K562 (cell line): Measurements from ENCODE around the gene NSUN6. TPM values are rescaled to one million over a fixed set of nuclear protein-coding genes. Genes with fewer than 3 reads are reported as not detected.

ENCODE experiments used
- ARID2 ChIP-seq: fragments of 450-650 bp; IDR thresholded peaks from 2 replicates; pipeline ENCODE4 v1.6.1; 2017; ENCODE audit warnings: antibody characterized with exemption, mild to moderate bottlenecking
- CBX5 ChIP-seq: IDR thresholded peaks from 2 replicates; pipeline ENCODE4 v1.6.1; 2014; ENCODE audit warnings: low read depth, borderline replicate concordance
- CREM ChIP-seq: IDR thresholded peaks from 2 replicates; pipeline ENCODE4 v1.6.1; 2014; ENCODE audit warnings: antibody characterized with exemption, low read depth
- ELF2 ChIP-seq: fragments of 250-450 bp; sonication (Bioruptor Pico); IDR thresholded peaks from 2 replicates; pipeline ENCODE4 v1.5.0; 2021; ENCODE audit warnings: mild to moderate bottlenecking
- JUND ChIP-seq, 2 experiments: IDR thresholded peaks; 2 replicates in 1 of 2; 3 replicates in 1 of 2; pipeline ENCODE4 v1.6.1; 2011; ENCODE audit warnings: borderline replicate concordance in 2 of 2, low read depth in 2 of 2, low read length in 2 of 2, improper control_type of control experiment in 1 of 2, missing biosample characterization in 1 of 2, missing genetic modification characterization in 1 of 2, missing genetic modification reagents in 1 of 2
- MAFG ChIP-seq: fragments of 450-650 bp; conservative IDR thresholded peaks from 2 replicates; pipeline ENCODE4 v1.6.1; 2016; ENCODE audit warnings: missing genetic modification characterization, missing compliant biosample characterization
- NELFE ChIP-seq: IDR thresholded peaks from 2 replicates; pipeline ENCODE4 v1.6.1; 2011; ENCODE audit warnings: mild to moderate bottlenecking; ENCODE audit not compliant: insufficient read depth, insufficient read length
- NEUROD1 ChIP-seq: fragments of 150-350 bp; IDR thresholded peaks from 2 replicates; pipeline ENCODE4 v1.6.1; 2014; ENCODE audit warnings: borderline replicate concordance, low read length, low read depth; ENCODE audit not compliant: partially characterized antibody
- RBFOX2 ChIP-seq: fragments of 200-400 bp; formaldehyde crosslinking; IDR thresholded peaks from 2 replicates; pipeline ENCODE4 v1.6.1; 2017; ENCODE audit warnings: low read depth, mild to moderate bottlenecking, low read length, moderate library complexity
- RCOR1 ChIP-seq, 2 experiments: IDR thresholded peaks; 2 replicates each; pipeline ENCODE4 v1.6.1; 2012; ENCODE audit warnings: low read depth in 2 of 2, low read length in 2 of 2, borderline replicate concordance in 1 of 2, improper control_type of control experiment in 1 of 2
- SLC30A9 ChIP-seq: fragments of 250-450 bp; sonication (Bioruptor Pico); IDR thresholded peaks from 2 replicates; pipeline ENCODE4 v1.8.0; 2022; ENCODE audit warnings: mild to moderate bottlenecking, moderate library complexity
- TAF9B ChIP-seq: fragments of 450-650 bp; IDR thresholded peaks from 2 replicates; pipeline ENCODE4 v1.6.1; 2018; ENCODE audit warnings: mild to moderate bottlenecking; ENCODE audit not compliant: partially characterized antibody
- ZNF316 ChIP-seq: fragments of 450-650 bp; IDR thresholded peaks from 2 replicates; pipeline ENCODE4 v1.6.1; 2016
- ZNF785 ChIP-seq: fragments of 250-450 bp; sonication (Bioruptor Pico); IDR thresholded peaks from 2 replicates; pipeline ENCODE4 v1.4.0; 2020; ENCODE audit warnings: mild to moderate bottlenecking
- ZSCAN32 ChIP-seq: fragments of 450-650 bp; formaldehyde crosslinking; IDR thresholded peaks from 2 replicates; pipeline ENCODE4 v1.4.0; 2020; ENCODE audit warnings: mild to moderate bottlenecking, moderate library complexity
- polyA plus RNA-seq, 8 experiments: library from polyadenylated mRNA; depleted of rRNA in 4 of 8; stranded (reverse) in 5 of 8; unstranded in 3 of 8; fragments of >200 nt; fragmentation: Nextera tagmentation in 2 of 8; fragmentation: Illumina TruSeq in 1 of 8; extraction: Ambion mirVana in 2 of 8; extraction: Trizol in 1 of 8; gene quantifications; 2 replicates each; pipeline versions ENCODE4 v1.2.1 to v1.2.3, GENCODE V29; 2011 to 2014; ENCODE audit warnings: inconsistent platforms in 1 of 8, missing spikeins in 1 of 8
- total RNA-seq, 7 experiments: library from RNA; depleted of rRNA in 6 of 7; stranded (reverse); fragments of >200 nt in 6 of 7; fragmentation: Illumina TruSeq in 2 of 7; extraction: Trizol in 2 of 7; gene quantifications; 2 replicates each; pipeline versions ENCODE4 v1.2.1 to v1.2.3, GENCODE V29; 2011 to 2021; ENCODE audit warnings: low replicate concordance in 1 of 7
- TF ChIP-seq, protein P1 (sequence below): sonication (generic); formaldehyde crosslinking; IDR thresholded peaks from 2 replicates; pipeline ENCODE4 v1.9.0; 2022; ENCODE audit warnings: mild to moderate bottlenecking, missing genetic modification reagents
- TF ChIP-seq, protein P2 (sequence below), 2 experiments: fragments of 450-650 bp in 1 of 2; sonication (generic) in 1 of 2; formaldehyde crosslinking in 1 of 2; IDR thresholded peaks in 1 of 2; conservative IDR thresholded peaks in 1 of 2; 2 replicates each; pipeline versions ENCODE4 v1.6.1 to v1.8.1; 2016 to 2023; ENCODE audit warnings: mild to moderate bottlenecking in 2 of 2, moderate library complexity in 2 of 2, inconsistent platforms in 1 of 2, missing genetic modification reagents in 1 of 2
- TF ChIP-seq, protein P3 (sequence below): fragments of 250-450 bp; sonication (Bioruptor Pico); IDR thresholded peaks from 2 replicates; pipeline ENCODE4 v1.4.0; 2020

NSUN6 gene
- total and polyA plus RNA-seq, 9 of the 15 experiments (the other 6 are each of a cell fraction or from before 2014, with no cell fraction given) = 12.5 to 33.1 (median 24.2) TPM

DNA sequence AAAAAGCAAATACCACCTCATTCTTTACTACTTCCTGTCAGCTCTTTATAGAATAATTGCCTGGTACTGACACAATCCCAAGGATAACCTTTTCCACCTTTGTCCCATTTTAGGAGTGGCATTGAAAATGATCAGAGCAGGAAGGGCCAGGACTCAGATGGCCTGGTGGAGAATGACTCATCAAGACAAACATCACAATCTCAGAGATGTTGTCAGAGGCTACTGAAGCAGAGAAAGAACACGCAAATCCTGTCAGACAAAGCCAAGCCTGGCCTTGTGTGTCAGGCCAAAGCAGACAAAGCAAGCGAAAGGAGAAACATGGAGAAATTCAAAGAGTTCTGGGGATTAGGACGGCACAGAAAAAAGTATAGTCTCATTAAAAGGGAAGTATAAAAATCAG, 40.9 kb downstream of the NSUN6 start (continued):
- TF ChIP-seq JUND (IDR thresholded peaks at IDR 0.05; ENCODE audit: borderline replicate concordance, low read depth, low read length) (peak; percentile 93), JUND (tag; IDR thresholded peaks at IDR 0.05; ENCODE audit: borderline replicate concordance, low read depth, low read length) (peak; percentile 91), CBX5 (no peak), ARID2 (no peak), NELFE (no peak), ZNF785 (CRISPR knock-in tag) (no peak), NEUROD1 (peak; percentile 18), CREM (peak; percentile 63; the same call in 1 of the 2 replicates), ELF2 (CRISPR knock-in tag) (no peak), ZSCAN32 (no peak), SLC30A9 (CRISPR knock-in tag) (no peak), MAFG (tag) (peak; percentile 52; the same call in 1 of the 2 replicates), TAF9B (no peak), RCOR1 (IDR thresholded peaks at IDR 0.05; ENCODE audit: borderline replicate concordance in 1 of 2, low read depth in 2 of 2, low read length in 2 of 2) (0 out of 4 replicates have a peak, but pooled peaks of 1 of the 2 experiments have one; percentile 8), ZNF316 (0 out of 2 replicates have a peak, but pooled peaks have one; percentile 21), RBFOX2 (no peak)
- TF ChIP-seq, protein P1, sequence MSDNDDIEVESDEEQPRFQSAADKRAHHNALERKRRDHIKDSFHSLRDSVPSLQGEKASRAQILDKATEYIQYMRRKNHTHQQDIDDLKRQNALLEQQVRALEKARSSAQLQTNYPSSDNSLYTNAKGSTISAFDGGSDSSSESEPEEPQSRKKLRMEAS (CRISPR knock-in tag) = no peak
- TF ChIP-seq, protein P2, sequence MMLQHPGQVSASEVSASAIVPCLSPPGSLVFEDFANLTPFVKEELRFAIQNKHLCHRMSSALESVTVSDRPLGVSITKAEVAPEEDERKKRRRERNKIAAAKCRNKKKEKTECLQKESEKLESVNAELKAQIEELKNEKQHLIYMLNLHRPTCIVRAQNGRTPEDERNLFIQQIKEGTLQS (IDR thresholded peaks at IDR 0.05) = peak; percentile 89
- TF ChIP-seq, protein P2 (CRISPR knock-in tag; conservative IDR thresholded peaks at IDR 0.05) = no peak
- TF ChIP-seq, protein P3, sequence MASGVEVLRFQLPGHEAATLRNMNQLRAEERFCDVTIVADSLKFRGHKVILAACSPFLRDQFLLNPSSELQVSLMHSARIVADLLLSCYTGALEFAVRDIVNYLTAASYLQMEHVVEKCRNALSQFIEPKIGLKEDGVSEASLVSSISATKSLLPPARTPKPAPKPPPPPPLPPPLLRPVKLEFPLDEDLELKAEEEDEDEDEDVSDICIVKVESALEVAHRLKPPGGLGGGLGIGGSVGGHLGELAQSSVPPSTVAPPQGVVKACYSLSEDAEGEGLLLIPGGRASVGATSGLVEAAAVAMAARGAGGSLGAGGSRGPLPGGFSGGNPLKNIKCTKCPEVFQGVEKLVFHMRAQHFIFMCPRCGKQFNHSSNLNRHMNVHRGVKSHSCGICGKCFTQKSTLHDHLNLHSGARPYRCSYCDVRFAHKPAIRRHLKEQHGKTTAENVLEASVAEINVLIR (CRISPR knock-in tag) = no peak
- TF ChIP-seq, all 486 proteins: peak for 19
